ENCODE data around the gene TBCA. TPM values are rescaled to one million over a fixed set of nuclear protein-coding genes. Genes with fewer than 3 reads are reported as not detected.

Gene TBCA
- total RNA-seq, 1 experiment from 2014 or later = 330 TPM

GRCh38 chr5:77772729-77773128 is 3.4 kb downstream of the TBCA start:
- no peak for TF ChIP-seq CTCF (IDR thresholded peaks at IDR 0.05; ENCODE audit: insufficient read depth in 1 of 2, low read depth in 1 of 2, low read length in 1 of 2, severe bottlenecking in 1 of 2, unreplicated experiment in 1 of 2)
- ChIA-PET CTCF (no interaction called here), POLR2A (interaction anchor here (0.7 kb wide), 1 partner anchor 500 kb away, joined by 3 read pairs; no protein-coding TSS in a partner anchor)
- intact Hi-C loops (cut with micrococcal nuclease; ENCODE audit: unreplicated experiment) = no loop called here
- BruUV-seq (replicated peaks) = no TSS peak
- no peaks in the 10 kb centered on the region; the same call in 1 of the 2 replicates for H3K36me3 ChIP-seq (ENCODE audit: control insufficient read depth, insufficient read depth, low read length)
- peaks cover 24% of the 10 kb centered on the region for H3K4me1 ChIP-seq
- no peak overlapping the region for H3K27ac Mint-ChIP-seq (ENCODE audit: unreplicated experiment)
- H3K27me3 ChIP-seq (replicated peaks; ENCODE audit: control insufficient read depth, insufficient read depth, low read length) = no peaks in the 10 kb centered on the region
- H3K4me1 Mint-ChIP-seq (ENCODE audit: low read depth, unreplicated experiment) = peaks cover 35% of the 10 kb centered on the region
- H3K4me3 ChIP-seq (ENCODE audit: low read depth, low read length) = no peak overlapping the region
- H3K36me3 Mint-ChIP-seq (ENCODE audit: insufficient read depth, unreplicated experiment) = peaks cover 61% of the 10 kb centered on the region
- DNase-seq = no peak
- no peak overlapping the region for H3K4me3 Mint-ChIP-seq (ENCODE audit: unreplicated experiment)
- H3K9me3 Mint-ChIP-seq (ENCODE audit: unreplicated experiment) = no peaks in the 10 kb centered on the region
- no peaks in the 10 kb centered on the region for H3K27me3 Mint-ChIP-seq (ENCODE audit: insufficient read depth, unreplicated experiment)
- no peaks in the 10 kb centered on the region for H3K9me3 ChIP-seq

GRCh38 chr5:77771452-77771851 is 4.7 kb downstream of the TBCA start:
- Histone ChIP-seq H3K4me1 (peaks cover 15% of the 10 kb centered on the region), H3K36me3 (ENCODE audit: control insufficient read depth, insufficient read depth, low read length) (no peaks in the 10 kb centered on the region; the same call in 1 of the 2 replicates), H3K9me3 (no peaks in the 10 kb centered on the region), H3K4me3 (ENCODE audit: low read depth, low read length) (no peak overlapping the region), H3K27me3 (replicated peaks; ENCODE audit: control insufficient read depth, insufficient read depth, low read length) (no peaks in the 10 kb centered on the region)
- Mint-ChIP-seq H3K9me3 (ENCODE audit: unreplicated experiment) (no peaks in the 10 kb centered on the region), H3K4me1 (ENCODE audit: low read depth, unreplicated experiment) (peaks cover 37% of the 10 kb centered on the region), H3K27ac (ENCODE audit: unreplicated experiment) (no peak overlapping the region), H3K27me3 (ENCODE audit: insufficient read depth, unreplicated experiment) (no peaks in the 10 kb centered on the region), H3K36me3 (ENCODE audit: insufficient read depth, unreplicated experiment) (peaks cover 66% of the 10 kb centered on the region), H3K4me3 (ENCODE audit: unreplicated experiment) (no peak overlapping the region)
- DNase-seq = no peak
- ChIA-PET CTCF (no interaction called here), POLR2A (no interaction called here)
- intact Hi-C loops (cut with micrococcal nuclease; ENCODE audit: unreplicated experiment) = no loop called here
- no peak for TF ChIP-seq CTCF (IDR thresholded peaks at IDR 0.05; ENCODE audit: insufficient read depth in 1 of 2, low read depth in 1 of 2, low read length in 1 of 2, severe bottlenecking in 1 of 2, unreplicated experiment in 1 of 2)
- BruUV-seq (replicated peaks) = no TSS peak

GRCh38 chr5:77770293-77771005 is 5.7 kb downstream of the TBCA start:
- H3K4me1 ChIP-seq = peaks cover 15% of the 10 kb centered on the region
- H3K27me3 Mint-ChIP-seq (ENCODE audit: insufficient read depth, unreplicated experiment) = no peaks in the 10 kb centered on the region
- intact Hi-C loops (cut with micrococcal nuclease; ENCODE audit: unreplicated experiment) = no loop called here
- no peak for TF ChIP-seq CTCF (IDR thresholded peaks at IDR 0.05; ENCODE audit: insufficient read depth in 1 of 2, low read depth in 1 of 2, low read length in 1 of 2, severe bottlenecking in 1 of 2, unreplicated experiment in 1 of 2)
- H3K4me1 Mint-ChIP-seq (ENCODE audit: low read depth, unreplicated experiment) = peaks cover 37% of the 10 kb centered on the region
- no peak for DNase-seq
- CTCF ChIA-PET = no interaction called here
- H3K27me3 ChIP-seq (replicated peaks; ENCODE audit: control insufficient read depth, insufficient read depth, low read length) = no peaks in the 10 kb centered on the region
- H3K9me3 ChIP-seq = no peaks in the 10 kb centered on the region
- no TSS peak for BruUV-seq (replicated peaks)
- peaks cover 5% of the 10 kb centered on the region for H3K9me3 Mint-ChIP-seq (ENCODE audit: unreplicated experiment)
- no peaks in the 10 kb centered on the region; the same call in 1 of the 2 replicates for H3K36me3 ChIP-seq (ENCODE audit: control insufficient read depth, insufficient read depth, low read length)
- H3K4me3 Mint-ChIP-seq (ENCODE audit: unreplicated experiment) = no peak overlapping the region
- H3K27ac Mint-ChIP-seq (ENCODE audit: unreplicated experiment) = no peak overlapping the region
- H3K36me3 Mint-ChIP-seq (ENCODE audit: insufficient read depth, unreplicated experiment) = peaks cover 59% of the 10 kb centered on the region
- no peak overlapping the region for H3K4me3 ChIP-seq (ENCODE audit: low read depth, low read length)
- POLR2A ChIA-PET = no interaction called here

All from Caco-2 (cell line).